Germinal center (tissue), 1 donor: ENCODE measurements around the gene DUSP1.

Experiments
- DNase-seq: peaks from one replicate; pipeline ENCODE4 v3.0.0; 2012; ENCODE audit warnings: mixed read lengths, low spot score

The DUSP1 gene

DNA sequence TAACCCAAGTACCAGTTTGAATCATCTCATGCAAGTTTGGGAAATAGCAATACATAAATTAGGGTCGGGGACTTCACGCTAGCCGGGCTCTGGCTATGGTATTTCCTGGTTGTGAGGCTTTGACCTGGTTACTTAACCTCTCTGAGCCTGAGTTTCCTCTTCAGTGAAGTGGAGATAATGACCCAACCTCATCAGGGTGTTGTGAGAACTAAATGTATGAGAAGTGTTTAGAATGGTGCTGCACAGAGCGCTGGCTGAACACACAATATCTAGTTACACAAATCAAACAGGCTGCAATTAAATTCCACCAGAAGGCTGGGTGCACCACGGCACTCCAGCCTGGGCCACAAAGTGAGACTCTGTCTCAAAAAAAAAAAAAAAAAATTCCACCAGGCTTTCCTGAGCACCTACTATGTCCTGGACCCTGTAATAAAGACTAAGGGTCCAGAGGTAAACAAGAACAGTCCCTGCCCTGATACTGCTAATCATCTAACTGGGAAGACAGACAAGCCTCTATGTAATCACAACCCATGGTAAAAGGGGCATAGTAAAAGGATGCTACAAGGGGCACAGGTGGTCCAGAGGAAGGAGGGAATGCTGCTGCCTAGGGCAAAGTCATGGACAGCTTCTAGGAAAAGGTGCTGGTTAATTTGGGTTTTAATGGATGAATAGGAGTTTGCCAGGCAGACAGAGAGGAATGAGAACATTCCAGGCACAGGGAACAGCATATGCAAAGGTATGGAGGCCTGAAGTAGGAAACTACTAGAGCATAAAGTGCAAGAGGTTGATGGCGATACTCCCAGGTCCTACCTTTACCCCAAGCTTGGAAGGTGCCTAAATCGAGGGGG, 27.7 kb downstream of the DUSP1 start:
- no peak for DNase-seq

DNA sequence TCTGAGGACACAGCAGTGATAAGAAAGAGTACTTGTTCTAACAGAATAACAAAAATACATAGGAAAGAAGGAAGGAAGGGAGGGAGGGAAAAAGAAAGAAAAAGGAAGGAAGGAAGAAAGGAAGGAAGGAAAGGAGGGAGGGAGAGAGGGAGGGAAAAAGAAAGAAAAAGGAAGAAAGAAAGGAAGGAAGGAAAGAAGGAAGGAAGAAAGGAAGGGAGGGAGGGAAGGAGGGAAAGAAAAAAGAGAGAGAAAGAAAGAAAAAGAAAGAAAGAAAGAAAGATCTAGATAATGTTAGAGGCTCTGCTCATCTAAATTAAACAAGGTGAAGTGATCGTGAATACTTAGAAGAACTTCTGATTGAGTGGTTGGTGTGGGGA, 29.8 kb downstream of the DUSP1 start:
- DNase-seq: no peak

GRCh38 chr5:172740428-172741205, 30.4 kb downstream of the DUSP1 start:
- DNase-seq: no peak

DNA sequence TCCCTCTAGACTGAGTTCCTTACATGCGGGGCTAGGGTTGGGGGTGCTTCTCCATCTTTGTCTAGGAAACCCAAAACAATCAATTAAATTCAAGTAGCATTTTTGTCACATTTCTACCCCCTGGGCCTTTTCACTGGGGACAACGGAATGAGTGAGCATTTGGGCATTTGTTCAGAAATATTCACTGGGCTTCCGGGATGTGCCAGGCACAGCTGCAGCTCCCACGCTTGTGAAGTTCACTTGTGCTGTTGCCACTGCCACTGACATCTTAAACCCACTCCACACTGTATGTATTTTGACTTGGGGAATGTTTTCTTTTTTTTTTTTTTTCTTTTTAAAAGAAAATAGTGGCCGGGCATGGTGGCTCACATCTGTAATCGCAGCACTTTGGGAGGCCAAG, 31.6 kb downstream of the DUSP1 start:
- DNase-seq: no peak

- no peak for DNase-seq
Observed at GRCh38 chr5:172736508-172737135, 34.4 kb downstream of the DUSP1 start.

- no peak for DNase-seq
Observed at GRCh38 chr5:172735141-172735831, 35.7 kb downstream of the DUSP1 start.

DNA sequence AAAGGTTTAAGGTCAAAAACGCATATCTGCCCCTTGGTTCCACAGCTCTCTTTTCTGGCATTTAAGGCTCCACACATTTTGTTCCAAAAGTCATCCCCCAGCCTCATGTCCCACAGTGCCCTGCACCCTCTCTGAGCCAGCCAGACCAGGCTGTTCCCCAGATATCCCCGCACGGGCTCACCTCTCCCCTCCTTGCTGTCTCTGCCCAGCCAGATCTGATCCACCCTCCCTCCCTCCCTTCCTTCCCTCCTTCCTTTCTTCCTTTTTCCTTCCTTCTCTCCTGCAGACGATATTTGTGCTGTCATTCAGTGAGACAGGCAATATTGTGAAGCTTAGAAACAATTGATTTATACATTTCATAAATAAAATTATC, 37.0 kb downstream of the DUSP1 start:
- no peak for DNase-seq

DNA sequence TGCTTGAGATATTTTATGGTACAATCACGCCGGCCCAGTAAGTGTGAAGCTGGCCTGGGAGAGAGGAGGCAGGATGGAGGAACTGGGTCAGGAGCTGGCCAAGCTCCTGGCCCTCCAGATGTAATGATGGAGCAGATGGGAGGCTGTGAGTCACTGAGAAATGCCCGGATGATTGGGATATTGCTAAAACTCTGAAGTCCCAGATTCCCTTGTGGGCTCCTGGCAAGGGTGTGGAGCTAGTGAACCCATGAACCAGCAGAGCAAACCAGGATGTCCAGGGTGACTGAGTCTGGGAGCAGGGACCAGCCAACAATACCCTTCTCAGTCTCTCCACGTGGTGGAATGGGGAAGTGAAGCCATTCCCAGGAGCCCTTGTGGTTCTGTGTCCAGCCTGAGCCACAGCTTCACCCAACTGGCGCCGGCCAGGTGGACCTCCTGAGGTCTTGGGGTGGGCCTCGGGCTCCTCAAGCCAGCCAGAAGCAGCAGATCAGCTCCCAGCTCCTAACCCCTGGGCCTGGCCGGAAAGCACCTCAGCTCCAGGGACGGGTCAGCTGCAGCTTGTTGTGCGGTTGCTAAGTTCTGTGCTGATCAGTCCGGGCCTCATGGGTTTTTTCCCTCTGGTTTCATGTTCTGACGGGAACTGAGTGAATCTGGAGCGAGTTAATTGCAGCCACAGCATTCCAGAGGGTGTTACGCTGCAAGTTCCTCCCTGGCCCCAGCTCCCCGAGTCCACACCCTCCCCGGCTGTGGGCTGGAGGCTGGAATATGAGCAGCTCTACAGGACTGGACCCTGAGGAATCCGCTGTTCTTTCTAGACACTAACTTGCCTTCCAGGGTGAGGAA, 37.6 kb downstream of the DUSP1 start:
- no peak for DNase-seq

GRCh38 chr5:172732201-172732865, 38.7 kb downstream of the DUSP1 start:
- no peak for DNase-seq

DNA sequence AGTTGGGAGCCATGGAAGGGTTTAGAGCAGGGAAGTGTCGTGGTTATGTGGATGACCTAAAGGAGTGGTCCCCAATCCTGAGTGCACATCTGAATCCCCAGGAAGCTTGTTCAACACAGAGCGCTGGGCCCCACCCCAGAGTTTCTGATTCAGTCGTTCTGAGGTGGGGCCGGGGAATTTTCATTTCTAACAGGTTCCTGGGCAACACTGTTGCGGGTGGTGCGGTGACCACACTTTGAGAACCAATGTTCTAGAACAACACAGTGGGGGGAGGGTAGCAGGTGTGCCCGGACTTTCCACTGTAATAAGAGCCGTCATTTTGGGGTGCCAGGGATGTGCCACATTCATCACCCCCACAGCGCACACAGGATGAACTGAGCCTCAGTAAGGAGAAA, 39.3 kb downstream of the DUSP1 start:
- DNase-seq: no peak

- DNase-seq: no peak
Observed at GRCh38 chr5:172730981-172731679, 39.9 kb downstream of the DUSP1 start.

- no peak for DNase-seq
Observed at GRCh38 chr5:172730222-172730621, 40.8 kb downstream of the DUSP1 start.

DNA sequence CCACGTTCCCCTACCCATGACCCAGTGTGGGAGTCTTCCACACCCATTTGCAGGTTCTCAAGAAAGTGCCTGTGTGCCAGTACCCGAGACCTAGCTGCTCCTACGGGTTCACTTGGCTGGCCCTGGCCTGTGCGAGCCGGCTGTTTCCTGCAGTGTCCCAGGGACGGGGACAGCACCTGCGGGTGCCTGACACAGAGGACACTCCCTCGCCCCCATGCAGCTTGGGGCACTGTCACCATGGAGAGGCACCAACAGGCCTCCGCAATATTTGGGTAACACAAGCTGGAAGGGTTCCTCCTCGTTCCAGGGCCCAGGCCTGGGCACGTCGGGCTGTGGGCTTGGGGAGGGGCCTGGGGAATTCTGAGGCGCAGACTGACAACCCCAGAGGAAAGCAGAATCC, 41.4 kb downstream of the DUSP1 start:
- DNase-seq: no peak

DNA sequence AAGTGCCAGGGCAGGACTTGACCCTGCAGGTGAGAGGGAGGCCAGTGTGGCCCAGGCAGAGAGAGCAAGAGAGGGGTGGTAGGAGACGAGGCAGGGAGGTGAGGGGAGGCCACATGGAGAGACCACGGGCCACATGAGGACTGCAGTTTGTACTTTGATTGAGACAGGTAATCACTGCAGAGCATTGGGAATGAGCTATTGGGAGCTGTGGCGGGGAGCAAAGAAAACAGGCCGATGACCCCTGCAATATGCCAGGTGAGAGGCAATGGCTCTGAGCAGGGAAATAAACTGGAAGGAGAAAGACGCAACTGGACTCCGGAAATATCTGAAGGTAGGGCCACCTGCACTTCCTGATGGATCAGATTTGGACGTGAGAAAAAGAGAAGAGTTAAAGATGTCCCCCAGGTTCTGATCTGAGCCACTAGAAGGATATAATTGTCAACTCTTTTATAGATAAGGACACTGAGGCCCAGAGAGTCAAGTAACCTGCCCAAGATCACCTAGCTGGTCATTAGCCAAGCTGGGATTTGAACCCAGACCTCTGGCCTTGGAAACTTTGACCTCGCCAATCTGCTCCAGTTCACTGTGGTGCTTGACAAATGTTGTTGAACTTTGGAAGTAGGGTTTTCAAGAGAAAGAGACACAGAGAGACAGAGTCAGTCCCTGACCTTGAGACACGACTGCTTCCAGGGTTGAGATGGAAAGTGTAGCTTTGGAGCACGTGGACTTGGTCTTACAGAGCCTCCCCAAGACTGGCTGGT, 42.3 kb downstream of the DUSP1 start:
- DNase-seq: no peak

DNA sequence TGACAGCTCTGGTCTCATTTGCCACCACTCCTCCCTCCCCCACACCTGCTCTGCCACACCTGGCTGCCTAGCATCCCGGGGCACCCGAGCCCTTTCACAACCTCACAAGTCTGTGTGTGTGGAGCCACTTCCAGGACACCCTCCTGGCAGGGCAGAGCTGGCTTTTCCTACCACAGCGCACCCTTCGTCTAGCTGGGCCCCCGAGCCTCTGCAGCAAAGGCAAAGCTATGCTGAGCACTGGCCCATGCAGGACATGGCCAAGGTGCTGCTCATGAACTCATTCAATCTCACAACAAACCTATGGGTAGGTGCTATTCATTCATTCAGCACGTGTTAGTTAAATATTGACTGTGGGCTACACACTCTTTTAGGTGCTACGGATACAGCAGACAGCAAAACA, 43.4 kb downstream of the DUSP1 start:
- no peak for DNase-seq

DNA sequence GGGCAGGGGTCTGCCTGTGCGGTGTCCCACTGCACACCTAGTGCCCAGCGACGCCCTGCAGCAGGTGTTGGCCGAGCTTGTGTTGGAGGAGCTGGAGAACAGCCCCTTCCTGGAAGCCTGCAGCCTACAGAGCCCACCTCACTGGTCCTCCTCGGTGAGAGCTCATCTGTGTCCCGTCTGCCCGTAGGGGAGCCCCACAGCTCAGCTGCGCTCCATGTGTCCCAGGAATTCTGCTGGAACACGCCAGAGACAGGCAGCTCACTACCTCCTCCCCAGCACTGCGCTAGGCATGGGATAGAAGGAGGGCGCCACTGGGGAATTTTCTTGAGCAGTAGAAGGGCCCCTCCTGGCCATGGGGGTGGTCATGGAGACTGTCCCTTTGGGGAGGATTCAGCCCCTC, 44.0 kb downstream of the DUSP1 start:
- no peak for DNase-seq

DNA sequence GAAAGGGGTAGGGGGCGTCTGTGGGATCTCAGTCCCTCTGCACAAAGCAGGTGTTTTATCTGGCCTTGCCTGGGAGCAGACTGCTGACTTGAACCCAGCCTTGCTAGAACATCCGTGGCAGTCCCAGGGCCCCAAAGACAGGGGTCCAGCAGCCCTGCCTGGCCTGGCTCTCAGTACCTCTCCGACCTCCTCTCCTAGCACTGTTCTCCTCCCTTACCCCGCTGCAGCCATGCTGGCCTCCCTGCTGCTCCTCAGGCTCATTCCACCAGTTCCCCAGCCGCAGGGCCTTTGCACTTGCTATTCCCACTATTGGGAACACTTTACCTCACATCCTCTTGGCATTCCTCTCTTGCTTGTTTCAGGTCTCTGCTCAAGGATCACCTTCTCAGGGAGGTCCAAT, 45.2 kb downstream of the DUSP1 start:
- no peak for DNase-seq

DNA sequence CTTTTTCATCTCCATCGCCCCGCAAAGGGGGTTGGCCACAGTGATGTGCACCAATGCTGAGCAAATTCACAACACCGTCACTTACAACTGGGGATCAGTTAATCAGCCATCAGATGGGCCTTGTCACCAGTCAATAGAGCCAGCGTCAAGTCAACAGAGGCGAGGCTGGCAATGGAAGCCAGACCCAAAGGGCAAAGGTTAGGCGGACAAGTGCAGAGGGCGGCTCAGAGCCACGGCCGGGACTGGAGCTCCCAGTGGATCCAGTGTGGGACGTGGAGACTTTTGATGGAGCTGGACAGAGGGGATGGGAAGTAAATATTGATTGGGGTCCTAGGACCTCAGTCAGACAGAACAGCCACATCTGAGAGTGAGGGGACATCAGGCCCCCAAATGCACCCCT, 45.7 kb downstream of the DUSP1 start:
- no peak for DNase-seq
